Measurements from ENCODE around the gene GATD1. TPM values are rescaled to one million over a fixed set of nuclear protein-coding genes. Genes with fewer than 3 reads are reported as not detected.
"Not testable (repeated sequence)": the region's sequence is repeated elsewhere in the genome, so short reads cannot be mapped to it uniquely, and the experiment has no call there.

GATD1 gene
- total RNA-seq, 3 donors from 2014 or later = 48.3 to 49.8 (median 49.7) TPM

GRCh38 chr11:748007-748359 is 29.3 kb downstream of the GATD1 start:
- DNase-seq (no peak), ATAC-seq (peak; percentile 13)
- Mint-ChIP-seq H3K4me1 (ENCODE audit: low read depth) (peaks cover 14% of the 10 kb centered on the region), H3K9me3 (no peaks in the 10 kb centered on the region), H3K36me3 (ENCODE audit: insufficient read depth) (no peaks in the 10 kb centered on the region), H3K27me3 (ENCODE audit: low read depth) (no peaks in the 10 kb centered on the region), H3K4me3 (peak overlapping the region; percentile 81)

GRCh38 chr11:747158-748006 is 29.9 kb downstream of the GATD1 start, which contains the start of gene TALDO1:
Gene TALDO1 (plus strand): TSS chr11:747464. CDS start chr11:747482, 18 bp downstream.
- no peaks in the 10 kb centered on the region for H3K9me3 Mint-ChIP-seq
- peak within 1 kb of the TSS; percentile 81 for H3K4me3 Mint-ChIP-seq
- DNase-seq = peak; percentile 69
- H3K4me1 Mint-ChIP-seq (ENCODE audit: low read depth) = peaks cover 14% of the 10 kb centered on the region
- H3K27me3 Mint-ChIP-seq (ENCODE audit: low read depth) = no peaks in the 10 kb centered on the region
- H3K36me3 Mint-ChIP-seq (ENCODE audit: insufficient read depth) = no peaks in the 10 kb centered on the region
- ATAC-seq = peak; percentile 94

- no peak for DNase-seq
- ATAC-seq = peak; percentile 34 to 46
- Mint-ChIP-seq H3K27me3 (ENCODE audit: low read depth) (no peaks in the 10 kb centered on the region), H3K9me3 (no peaks in the 10 kb centered on the region), H3K4me1 (ENCODE audit: low read depth) (peaks cover 14% of the 10 kb centered on the region), H3K4me3 (peak overlapping the region; percentile 81), H3K36me3 (ENCODE audit: insufficient read depth) (no peaks in the 10 kb centered on the region)
Observed at GRCh38 chr11:746289-747157, 30.8 kb downstream of the GATD1 start.

GRCh38 chr11:745428-745827 is 31.9 kb downstream of the GATD1 start:
- H3K4me3 Mint-ChIP-seq = no peak overlapping the region
- no peaks in the 10 kb centered on the region for H3K36me3 Mint-ChIP-seq (ENCODE audit: insufficient read depth)
- H3K9me3 Mint-ChIP-seq = no peaks in the 10 kb centered on the region
- no peaks in the 10 kb centered on the region for H3K27me3 Mint-ChIP-seq (ENCODE audit: low read depth)
- ATAC-seq (no peak), DNase-seq (no peak)
- peaks cover 14% of the 10 kb centered on the region for H3K4me1 Mint-ChIP-seq (ENCODE audit: low read depth)

- H3K27me3 Mint-ChIP-seq (ENCODE audit: low read depth) = no peaks in the 10 kb centered on the region
- no peak overlapping the region for H3K4me3 Mint-ChIP-seq
- H3K36me3 Mint-ChIP-seq (ENCODE audit: insufficient read depth) = no peaks in the 10 kb centered on the region
- H3K9me3 Mint-ChIP-seq = no peaks in the 10 kb centered on the region
- no peak for ATAC-seq
- peaks cover 8% of the 10 kb centered on the region for H3K4me1 Mint-ChIP-seq (ENCODE audit: low read depth)
- no peak for DNase-seq
Observed at GRCh38 chr11:742571-743201, 34.6 kb downstream of the GATD1 start.

GRCh38 chr11:742156-742546 is 35.1 kb downstream of the GATD1 start:
- H3K4me1 Mint-ChIP-seq (ENCODE audit: low read depth) = peaks cover 14% of the 10 kb centered on the region
- no peak for ATAC-seq
- H3K9me3 Mint-ChIP-seq = no peaks in the 10 kb centered on the region
- H3K4me3 Mint-ChIP-seq = no peak overlapping the region
- H3K36me3 Mint-ChIP-seq (ENCODE audit: insufficient read depth) = no peaks in the 10 kb centered on the region
- no peaks in the 10 kb centered on the region for H3K27me3 Mint-ChIP-seq (ENCODE audit: low read depth)
- DNase-seq = no peak

GRCh38 chr11:737899-738298 is 39.4 kb downstream of the GATD1 start:
- H3K36me3 Mint-ChIP-seq (ENCODE audit: insufficient read depth); H3K27me3 Mint-ChIP-seq (ENCODE audit: low read depth); H3K9me3 Mint-ChIP-seq; DNase-seq: not testable (repeated sequence)
- ATAC-seq = peak; percentile 56 to 63
- Mint-ChIP-seq H3K4me1 (ENCODE audit: low read depth) (peaks cover 13% of the 10 kb centered on the region), H3K4me3 (peak overlapping the region; percentile 42)

- Mint-ChIP-seq H3K4me3 (peak overlapping the region; percentile 42), H3K9me3 (no peaks in the 10 kb centered on the region), H3K36me3 (ENCODE audit: insufficient read depth) (no peaks in the 10 kb centered on the region), H3K4me1 (ENCODE audit: low read depth) (peaks cover 13% of the 10 kb centered on the region), H3K27me3 (ENCODE audit: low read depth) (no peaks in the 10 kb centered on the region)
- ATAC-seq (peak; percentile 28 to 37), DNase-seq (no peak)
Observed at GRCh38 chr11:737366-737765, 39.9 kb downstream of the GATD1 start.

- H3K4me1 Mint-ChIP-seq (ENCODE audit: low read depth) = peaks cover 13% of the 10 kb centered on the region
- not testable (repeated sequence) for H3K9me3 Mint-ChIP-seq; H3K27me3 Mint-ChIP-seq (ENCODE audit: low read depth); DNase-seq; ATAC-seq; H3K4me3 Mint-ChIP-seq; H3K36me3 Mint-ChIP-seq (ENCODE audit: insufficient read depth)
Observed at GRCh38 chr11:734541-734940, 42.7 kb downstream of the GATD1 start.

GRCh38 chr11:733072-733471 is 44.2 kb downstream of the GATD1 start:
- DNase-seq (no peak), ATAC-seq (no peak)
- Mint-ChIP-seq H3K27me3 (ENCODE audit: low read depth) (no peaks in the 10 kb centered on the region), H3K4me1 (ENCODE audit: low read depth) (peaks cover 13% of the 10 kb centered on the region), H3K9me3 (no peaks in the 10 kb centered on the region), H3K36me3 (ENCODE audit: insufficient read depth) (no peaks in the 10 kb centered on the region), H3K4me3 (no peak overlapping the region)

GRCh38 chr11:729492-730074 is 47.7 kb downstream of the GATD1 start:
- no peaks in the 10 kb centered on the region for H3K9me3 Mint-ChIP-seq
- DNase-seq (no peak), ATAC-seq (no peak)
- H3K36me3 Mint-ChIP-seq (ENCODE audit: insufficient read depth) = no peaks in the 10 kb centered on the region
- no peak overlapping the region for H3K4me3 Mint-ChIP-seq
- H3K27me3 Mint-ChIP-seq (ENCODE audit: low read depth) = no peaks in the 10 kb centered on the region
- H3K4me1 Mint-ChIP-seq (ENCODE audit: low read depth) = peaks cover 3% of the 10 kb centered on the region

- Mint-ChIP-seq H3K4me1 (ENCODE audit: low read depth) (peaks cover 5% of the 10 kb centered on the region), H3K27me3 (ENCODE audit: low read depth) (no peaks in the 10 kb centered on the region), H3K9me3 (no peaks in the 10 kb centered on the region), H3K36me3 (ENCODE audit: insufficient read depth) (no peaks in the 10 kb centered on the region), H3K4me3 (no peak overlapping the region)
- ATAC-seq = no peak
- DNase-seq = no peak
Observed at GRCh38 chr11:728901-729491, 48.3 kb downstream of the GATD1 start.

GRCh38 chr11:727859-728748 is 49.2 kb downstream of the GATD1 start:
- no peaks in the 10 kb centered on the region for H3K9me3 Mint-ChIP-seq
- H3K36me3 Mint-ChIP-seq (ENCODE audit: insufficient read depth) = no peaks in the 10 kb centered on the region
- ATAC-seq = peak; percentile 74 to 78
- DNase-seq = peak; percentile 74
- no peak overlapping the region for H3K4me3 Mint-ChIP-seq
- peaks cover 8% of the 10 kb centered on the region for H3K4me1 Mint-ChIP-seq (ENCODE audit: low read depth)
- H3K27me3 Mint-ChIP-seq (ENCODE audit: low read depth) = peaks cover 2% of the 10 kb centered on the region

Measured in activated T-cell treated with anti-CD3 and anti-CD28 coated beads, Interleukin-2, amount 50 U/mL, for 4 hours (primary cell).